ENCODE data around the gene KRT14.

The KRT14 gene

GRCh38 chr17:41532947-41533570 lies 53.6 kb downstream of the KRT14 start:
- Histone ChIP-seq H3K4me1 (ENCODE audit: insufficient read depth, low read length, severe bottlenecking) (no peaks in the 10 kb centered on the region), H3K4me2 (ENCODE audit: low read length) (no peak overlapping the region), H3K27ac (ENCODE audit: low read depth, low read length, poor library complexity, severe bottlenecking) (no peak overlapping the region), H3K36me3 (ENCODE audit: insufficient read depth, low read length) (no peaks in the 10 kb centered on the region), H3K27me3 (ENCODE audit: insufficient read depth, low read length) (peaks cover 6% of the 10 kb centered on the region; the same call in 1 of the 2 replicates), H3K9me3 (ENCODE audit: low read length) (no peaks in the 10 kb centered on the region), H3F3A (ENCODE audit: insufficient read depth, low read length) (no peaks in the 10 kb centered on the region), H2AFZ (ENCODE audit: low read length) (no peak overlapping the region), H4K20me1 (ENCODE audit: insufficient read depth, low read length) (no peaks in the 10 kb centered on the region), H3K9ac (ENCODE audit: low read length) (no peak overlapping the region), H3K9me2 (ENCODE audit: low read depth, low read length) (no peaks in the 10 kb centered on the region), H3K4me3 (ENCODE audit: low read depth, low read length, poor library complexity, severe bottlenecking) (no peak overlapping the region), H3K79me2 (ENCODE audit: insufficient read depth, low read length) (no peaks in the 10 kb centered on the region)
- no peak for TF ChIP-seq EZH2 (IDR thresholded peaks at IDR 0.05; ENCODE audit: borderline replicate concordance, low read length)
- TF ChIP-seq, protein P1, sequence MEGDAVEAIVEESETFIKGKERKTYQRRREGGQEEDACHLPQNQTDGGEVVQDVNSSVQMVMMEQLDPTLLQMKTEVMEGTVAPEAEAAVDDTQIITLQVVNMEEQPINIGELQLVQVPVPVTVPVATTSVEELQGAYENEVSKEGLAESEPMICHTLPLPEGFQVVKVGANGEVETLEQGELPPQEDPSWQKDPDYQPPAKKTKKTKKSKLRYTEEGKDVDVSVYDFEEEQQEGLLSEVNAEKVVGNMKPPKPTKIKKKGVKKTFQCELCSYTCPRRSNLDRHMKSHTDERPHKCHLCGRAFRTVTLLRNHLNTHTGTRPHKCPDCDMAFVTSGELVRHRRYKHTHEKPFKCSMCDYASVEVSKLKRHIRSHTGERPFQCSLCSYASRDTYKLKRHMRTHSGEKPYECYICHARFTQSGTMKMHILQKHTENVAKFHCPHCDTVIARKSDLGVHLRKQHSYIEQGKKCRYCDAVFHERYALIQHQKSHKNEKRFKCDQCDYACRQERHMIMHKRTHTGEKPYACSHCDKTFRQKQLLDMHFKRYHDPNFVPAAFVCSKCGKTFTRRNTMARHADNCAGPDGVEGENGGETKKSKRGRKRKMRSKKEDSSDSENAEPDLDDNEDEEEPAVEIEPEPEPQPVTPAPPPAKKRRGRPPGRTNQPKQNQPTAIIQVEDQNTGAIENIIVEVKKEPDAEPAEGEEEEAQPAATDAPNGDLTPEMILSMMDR (IDR thresholded peaks at IDR 0.05; ENCODE audit: low read length) = no peak

Measured in OCI-LY1 (cell line).